Muscle of arm (tissue), 12 donors: ENCODE results near the gene RNF141. TPM values are rescaled to one million over a fixed set of nuclear protein-coding genes. Genes with fewer than 3 reads are reported as not detected.

Experiments used
- DNase-seq: peaks from one replicate; pipeline ENCODE4 v3.0.0-alpha.2; 2013
- polyA plus RNA-seq, 12 donors: library from polyadenylated mRNA; unstranded; fragments of 120-200 nt; gene quantifications; one replicate each; pipeline ENCODE4 v1.2.1, GENCODE V29; 2013; ENCODE audit not compliant: insufficient read length in 12 of 12

RNF141 gene
- polyA plus RNA-seq, 12 donors, result 19.4 to 33.5 (median 24.9) TPM; not detected in 1

- DNase-seq, result no peak
Measured at GRCh38 chr11:10526974-10527918, 13.7 kb downstream of the RNF141 start.

- no peak for DNase-seq
Measured at GRCh38 chr11:10524471-10524870, 16.5 kb downstream of the RNF141 start.

- no peak for DNase-seq
Measured at GRCh38 chr11:10522921-10523320, 18.1 kb downstream of the RNF141 start.

DNA sequence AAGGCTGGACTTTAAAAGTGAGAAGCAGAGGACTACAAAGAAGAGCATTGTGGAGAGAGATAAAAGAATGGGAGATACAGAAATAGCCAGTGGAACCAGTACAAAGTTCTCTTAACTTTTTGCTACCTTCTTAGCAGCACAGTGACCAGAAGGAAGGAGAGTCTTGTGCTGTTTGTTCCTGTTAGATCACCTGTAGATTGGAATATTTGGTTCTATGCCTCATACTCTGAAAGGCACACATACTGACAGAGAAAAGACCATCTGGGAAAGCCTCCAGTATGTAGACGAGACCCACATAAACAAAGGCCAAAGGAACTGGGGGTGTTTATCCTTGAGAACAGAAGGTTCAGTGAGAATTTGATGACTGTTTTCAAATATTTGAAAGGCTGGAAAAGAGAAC is 18.7 kb downstream of the RNF141 start:
- DNase-seq, result no peak

- no peak for DNase-seq
Measured at GRCh38 chr11:10520562-10520961, 20.4 kb downstream of the RNF141 start.

DNA sequence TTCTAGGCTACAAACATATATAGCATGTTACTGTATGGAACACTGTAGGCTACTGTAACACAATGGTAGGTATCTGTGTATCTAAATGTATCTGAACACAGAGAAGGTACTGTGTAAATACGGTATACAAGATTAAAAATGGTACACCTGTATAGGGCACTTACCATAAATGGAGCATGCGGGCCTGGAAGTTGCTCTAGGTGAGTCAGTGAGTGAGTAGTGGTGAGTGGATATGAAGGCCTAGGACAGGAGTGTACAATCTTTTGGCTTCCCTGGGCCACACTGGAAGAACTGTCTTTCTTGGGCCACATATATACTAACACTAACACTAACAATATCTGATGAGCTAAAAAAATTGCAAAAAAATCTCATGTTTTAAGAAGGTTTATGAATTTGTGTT is 21.4 kb downstream of the RNF141 start:
- no peak for DNase-seq

DNA sequence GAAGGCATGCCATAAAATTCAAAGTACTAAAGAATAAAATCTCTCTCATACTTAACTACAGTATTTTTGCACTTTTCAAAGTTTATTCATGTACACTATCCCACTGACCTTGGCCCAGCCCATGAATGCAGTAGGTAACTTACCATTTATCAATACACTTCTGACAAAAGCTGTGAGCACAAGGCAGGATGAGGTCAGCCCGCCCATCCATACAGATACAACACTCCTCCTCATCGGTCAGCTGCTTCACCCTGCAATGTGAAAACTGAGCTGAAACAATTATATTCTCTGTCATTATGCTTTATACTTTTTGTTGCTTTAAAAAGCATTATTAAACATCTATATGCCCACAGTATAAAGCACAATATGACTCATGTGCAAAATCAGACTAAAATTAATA is 22.1 kb downstream of the RNF141 start:
- DNase-seq, result no peak

DNA sequence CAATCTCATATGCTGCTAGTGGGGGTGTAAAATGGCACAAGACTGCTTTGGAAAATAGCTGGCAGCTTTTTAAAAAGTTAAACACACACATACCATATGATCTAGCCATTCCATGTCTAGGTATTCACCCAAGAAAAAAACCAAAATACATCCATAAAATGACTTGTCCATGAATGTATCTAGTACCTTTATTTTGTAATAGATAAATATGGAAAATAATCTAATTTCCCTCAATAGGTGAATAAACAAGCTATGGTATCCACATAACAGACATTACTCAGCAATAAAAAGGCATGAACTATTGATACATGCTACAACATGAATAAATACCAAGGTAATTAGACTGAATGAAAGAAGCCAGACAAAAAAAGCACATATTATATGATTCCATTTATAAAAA is 22.9 kb downstream of the RNF141 start:
- no peak for DNase-seq

GRCh38 chr11:10515418-10515817 is 25.6 kb downstream of the RNF141 start:
- no peak for DNase-seq

DNA sequence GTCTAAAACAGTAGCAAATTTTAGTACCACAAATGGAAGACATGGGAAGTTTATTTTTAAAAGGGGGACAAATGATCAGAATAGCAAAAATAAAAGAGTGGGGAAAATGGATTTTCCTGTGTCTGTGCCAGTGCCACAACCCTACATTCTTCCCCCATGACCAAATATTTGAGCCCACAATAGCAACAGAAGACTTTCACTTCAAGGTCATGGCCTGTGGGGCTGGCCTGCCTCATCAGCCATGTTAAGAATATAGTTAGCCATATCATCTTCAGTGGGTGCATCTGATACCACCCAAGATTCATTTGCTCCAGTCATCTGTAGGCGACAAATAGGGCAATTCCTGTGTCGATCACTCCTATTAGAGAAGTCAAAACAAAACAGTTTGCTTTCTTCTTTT is 26.3 kb downstream of the RNF141 start:
- no peak for DNase-seq

- DNase-seq, result no peak
Measured at GRCh38 chr11:10514202-10514601, 26.8 kb downstream of the RNF141 start.

DNA sequence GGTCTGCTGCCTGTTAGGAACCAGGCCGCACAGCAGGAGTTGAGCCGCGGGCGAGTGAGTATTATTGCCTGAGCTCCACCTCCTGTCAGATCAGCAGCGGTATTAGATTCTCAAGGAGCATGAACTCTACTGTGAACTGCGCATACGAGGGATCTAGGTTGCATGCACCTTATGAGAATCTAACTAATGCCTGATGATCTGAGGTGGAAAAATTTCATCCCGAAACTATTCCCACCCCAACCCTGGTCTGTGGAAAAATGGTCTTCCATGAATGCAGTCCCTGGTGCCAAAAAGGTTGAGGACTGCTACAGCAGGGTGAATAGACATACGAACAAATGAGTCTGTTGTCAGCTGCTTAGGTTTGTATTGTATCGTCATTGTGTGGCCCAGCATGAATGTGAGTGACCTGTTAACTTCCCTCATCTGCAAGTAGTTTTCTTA is 29.8 kb downstream of the RNF141 start:
- DNase-seq, result no peak

GRCh38 chr11:10506008-10506370 is 35.0 kb downstream of the RNF141 start:
- no peak for DNase-seq

DNA sequence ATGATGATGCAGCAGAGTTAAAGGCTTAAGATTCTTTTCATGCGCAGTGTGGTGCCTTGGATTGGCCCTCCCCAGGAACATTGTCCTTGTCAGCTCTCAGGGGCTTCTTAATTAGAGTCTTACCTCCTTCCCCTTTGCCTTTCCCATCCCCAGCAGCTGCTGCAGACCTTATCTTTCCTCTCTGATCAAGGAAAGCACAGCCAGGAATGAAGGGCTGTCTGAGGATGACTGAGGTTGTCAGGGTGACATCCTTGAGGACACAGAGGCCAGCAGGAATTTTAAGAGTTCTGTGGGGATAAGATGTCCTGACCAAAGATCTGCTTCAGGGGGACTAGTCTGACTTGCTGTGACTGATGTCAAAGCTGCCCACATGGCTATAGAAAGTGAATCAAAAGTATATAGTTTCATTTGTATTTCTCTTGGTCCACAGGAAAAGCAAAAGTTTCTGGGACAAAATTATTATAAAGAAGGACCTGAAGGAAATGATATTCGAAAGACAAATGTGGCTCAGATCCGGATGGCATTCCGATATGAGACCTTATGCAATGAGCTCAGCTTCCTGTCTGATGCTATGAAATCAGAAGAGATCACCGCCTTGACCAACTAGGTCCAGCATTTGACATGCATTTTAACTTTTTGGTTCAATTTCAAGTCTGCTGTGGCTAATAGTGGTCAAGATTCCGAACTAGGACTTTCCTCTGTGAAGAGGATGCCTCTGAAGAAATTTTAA is 35.5 kb downstream of the RNF141 start:
- no peak for DNase-seq

GRCh38 chr11:10504490-10504889 is 36.5 kb downstream of the RNF141 start:
- DNase-seq, result no peak

DNA sequence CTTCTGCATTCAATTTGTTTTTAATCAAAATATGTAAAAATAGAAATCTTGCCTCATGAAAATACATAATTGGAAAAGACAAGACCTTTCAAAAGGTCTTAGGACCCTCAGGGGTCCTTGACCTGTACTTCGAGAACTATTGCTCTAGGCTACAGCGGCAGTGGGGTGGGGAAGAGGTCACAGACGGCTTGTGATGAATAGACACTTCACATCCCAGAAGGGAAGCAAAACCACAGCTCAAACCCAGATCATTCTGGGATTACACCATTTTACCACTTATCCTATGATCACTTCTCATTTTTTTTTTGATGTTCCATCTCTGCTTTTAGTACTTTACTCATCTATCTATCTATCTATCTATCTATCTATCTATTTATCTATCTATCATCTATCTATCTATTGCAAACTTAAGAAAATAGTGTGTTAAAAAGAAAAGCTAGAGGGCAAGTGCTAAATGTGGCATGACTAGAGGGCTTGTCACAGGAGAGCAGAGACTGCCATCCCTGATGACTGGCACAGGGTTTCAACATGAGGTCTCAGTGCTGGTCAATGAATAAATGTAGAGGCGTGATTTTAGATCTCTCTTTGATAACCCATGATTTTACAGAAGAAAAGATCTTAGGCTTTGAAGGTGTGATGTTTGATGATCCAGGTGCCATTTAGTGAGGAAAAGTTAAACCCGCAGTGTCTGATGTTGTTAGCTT is 37.1 kb downstream of the RNF141 start:
- no peak for DNase-seq

GRCh38 chr11:10503221-10503620 is 37.8 kb downstream of the RNF141 start:
- DNase-seq, result no peak

- no peak for DNase-seq
Measured at GRCh38 chr11:10502770-10503169, 38.2 kb downstream of the RNF141 start.

DNA sequence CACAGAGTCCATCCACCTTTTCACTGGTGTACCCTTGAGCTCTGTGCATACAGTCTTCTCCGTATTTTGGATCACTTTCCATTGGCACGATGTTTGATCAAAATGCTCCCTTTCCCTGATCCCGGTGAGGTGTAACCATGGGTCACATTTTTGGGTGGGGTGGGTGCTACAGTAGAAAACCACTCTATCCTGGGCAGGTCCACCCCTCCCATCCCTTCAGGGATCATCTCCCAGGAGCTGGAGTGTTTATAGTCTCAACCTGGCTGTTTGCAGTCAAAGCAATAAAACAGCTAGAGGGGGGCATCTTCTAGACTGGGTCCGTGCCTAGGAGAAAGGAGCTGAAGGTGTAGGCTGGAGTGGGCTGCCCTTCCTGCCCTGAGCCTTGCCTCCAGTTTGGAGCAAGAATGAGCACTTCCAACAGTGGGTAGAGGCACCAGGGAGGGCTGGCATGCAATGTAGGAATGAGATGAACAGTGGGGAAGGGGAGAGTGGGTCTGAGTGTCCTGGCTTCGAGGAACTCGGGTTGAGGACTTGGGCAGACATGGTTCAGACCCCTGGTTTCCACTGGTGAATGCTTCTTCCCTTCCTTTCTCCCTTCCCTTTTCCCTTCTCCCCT is 38.8 kb downstream of the RNF141 start:
- DNase-seq, result no peak

- DNase-seq, result no peak
Measured at GRCh38 chr11:10500757-10501684, 40.0 kb downstream of the RNF141 start.
